OCI-LY3 (cell line): ENCODE data around the gene CHDH.

Experiments used
- CTCF ChIP-seq: fragments of 200-600, 300-600 bp; sonication (generic); IDR thresholded peaks from 2 replicates; pipeline ENCODE4 v1.5.1; 2014; ENCODE audit warnings: antibody characterized with exemption, low read length, low read depth
- EZH2phosphoT487 ChIP-seq: fragments of 200-600 bp; shearing (Covaris generic); IDR thresholded peaks from 2 replicates; pipeline ENCODE4 v1.6.1; 2018; ENCODE audit warnings: antibody characterized with exemption, mixed run types, low read depth

GRCh38 chr3:53799338-53799865 is 46.8 kb downstream of the CHDH start:
- TF ChIP-seq CTCF, result no peak
- no peak for TF ChIP-seq EZH2phosphoT487
